Natural killer cell (primary cell): ENCODE measurements around the gene MARCO. TPM values are rescaled to one million over a fixed set of nuclear protein-coding genes. Genes with fewer than 3 reads are reported as not detected.
A peak's percentile ranks its signal among the peaks of the same experiment; 100 is the strongest.

Source experiments
- ATAC-seq, 3 donors: fragments of 150-1000 bp in 2 of 3; fragments of 200-7000 bp in 1 of 3; cut with Tn5 transposase; 1 replicate in 1 of 3; 2 replicates in 2 of 3; pipeline ENCODE4 v1.10.0; 2021; ENCODE audit warnings: mild to moderate bottlenecking in 2 of 3, moderate library complexity in 2 of 3
- DNase-seq, 2 donors: peaks; one replicate each; pipeline versions ENCODE4 v3.0.0 to v3.0.0-alpha.2; 2013 to 2021; ENCODE audit warnings: mixed read lengths in 1 of 2
- H3K27ac ChIP-seq: one replicate; pipeline ENCODE4 v1.5.1; 2013; ENCODE audit warnings: mild to moderate bottlenecking, low read length
- H3K27me3 ChIP-seq: one replicate; pipeline ENCODE4 v1.6.1; 2013; ENCODE audit warnings: low read length; ENCODE audit not compliant: control insufficient read depth, insufficient read depth
- H3K36me3 ChIP-seq: one replicate; pipeline ENCODE4 v1.6.1; 2013; ENCODE audit warnings: low read length; ENCODE audit not compliant: control insufficient read depth, insufficient read depth
- H3K4me1 ChIP-seq: one replicate; pipeline ENCODE4 v1.6.1; 2013; ENCODE audit warnings: low read length; ENCODE audit not compliant: control insufficient read depth, insufficient read depth
- H3K4me3 ChIP-seq: one replicate; pipeline ENCODE4 v1.5.1; 2013; ENCODE audit warnings: low read length
- H3K9me3 ChIP-seq: one replicate; pipeline ENCODE4 v1.6.1; 2013; ENCODE audit warnings: low read length; ENCODE audit not compliant: control insufficient read depth, insufficient read depth
- H3K27ac Mint-ChIP-seq, 2 donors: one replicate each; pipeline ENCODE4 v1.8.0; 2022; ENCODE audit warnings: mild to moderate bottlenecking in 2 of 2, mixed read lengths in 2 of 2, moderate library complexity in 1 of 2
- H3K27me3 Mint-ChIP-seq, 2 donors: one replicate each; pipeline ENCODE4 v1.8.0; 2022; ENCODE audit warnings: low read depth in 2 of 2, mixed read lengths in 2 of 2
- H3K36me3 Mint-ChIP-seq: one replicate; pipeline ENCODE4 v1.8.0; 2022; ENCODE audit warnings: mixed read lengths
- H3K4me1 Mint-ChIP-seq, 2 donors: one replicate each; pipeline ENCODE4 v1.8.0; 2022; ENCODE audit warnings: mixed read lengths in 2 of 2
- H3K4me3 Mint-ChIP-seq: one replicate; pipeline ENCODE4 v1.8.0; 2022; ENCODE audit warnings: mild to moderate bottlenecking, moderate library complexity, mixed read lengths
- H3K9me3 Mint-ChIP-seq, 2 donors: one replicate each; pipeline ENCODE4 v1.8.0; 2022; ENCODE audit warnings: mixed read lengths in 2 of 2
- WGBS: methylation state at CpG from one replicate; pipeline ENCODE4 v1.1.7; 2013; ENCODE audit warnings: missing lambda C conversion rate; ENCODE audit not compliant: insufficient coverage; 5-methylcytosine and 5-hydroxymethylcytosine counted together
- intact Hi-C: fragments of 100-400 bp; cut with micrococcal nuclease; formaldehyde crosslinking; loops from one replicate; pipeline ENCODE4 v1.14.2; 2022
- total RNA-seq, 4 donors: library from RNA; stranded (reverse); fragments of 120-200 nt in 1 of 4; gene quantifications; one replicate each; pipeline versions ENCODE4 v1.2.3 to v1.2.4, GENCODE V29; 2013 to 2022
- TF ChIP-seq, protein P1 (sequence below): fragments of 200-600 bp; IDR thresholded peaks from one replicate; pipeline ENCODE4 v1.8.0; 2022; ENCODE audit warnings: antibody characterized with exemption

The MARCO gene
- total RNA-seq, 3 donors from 2014 or later (not counting 1 experiment from before 2014, with no cell fraction given), result 0.38 to 0.75 TPM; not detected in 1

DNA sequence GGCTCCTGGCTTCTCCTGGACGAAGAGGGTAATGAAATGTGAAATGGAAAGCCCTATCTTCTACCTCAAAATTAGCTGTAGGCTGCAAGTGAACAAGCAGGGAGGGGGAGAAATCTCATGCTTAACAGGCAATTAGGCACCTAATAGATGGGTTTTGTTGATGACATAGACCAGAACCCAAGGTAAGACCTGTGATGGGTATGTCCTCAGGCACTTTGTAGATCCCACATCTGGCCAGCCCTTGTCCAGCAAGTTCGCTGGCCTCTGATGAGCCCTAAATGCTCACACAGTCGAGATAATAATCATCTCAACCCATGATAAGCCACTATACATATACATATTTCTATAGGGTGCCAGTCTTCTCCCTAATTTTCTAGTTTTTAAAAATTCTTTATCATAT is 82.6 kb downstream of the MARCO start:
- Mint-ChIP-seq H3K27ac (no peak overlapping the region), H3K9me3 (no peaks in the 10 kb centered on the region), H3K4me3 (no peak overlapping the region), H3K36me3 (no peaks in the 10 kb centered on the region), H3K27me3 (peaks cover 4 to 15% of the 10 kb centered on the region in 2 donors), H3K4me1 (no peaks in the 10 kb centered on the region)
- no peak overlapping the region for H3K4me3 ChIP-seq
- DNase-seq, result no peak
- H3K36me3 ChIP-seq, result no peaks in the 10 kb centered on the region
- TF ChIP-seq, protein P1, sequence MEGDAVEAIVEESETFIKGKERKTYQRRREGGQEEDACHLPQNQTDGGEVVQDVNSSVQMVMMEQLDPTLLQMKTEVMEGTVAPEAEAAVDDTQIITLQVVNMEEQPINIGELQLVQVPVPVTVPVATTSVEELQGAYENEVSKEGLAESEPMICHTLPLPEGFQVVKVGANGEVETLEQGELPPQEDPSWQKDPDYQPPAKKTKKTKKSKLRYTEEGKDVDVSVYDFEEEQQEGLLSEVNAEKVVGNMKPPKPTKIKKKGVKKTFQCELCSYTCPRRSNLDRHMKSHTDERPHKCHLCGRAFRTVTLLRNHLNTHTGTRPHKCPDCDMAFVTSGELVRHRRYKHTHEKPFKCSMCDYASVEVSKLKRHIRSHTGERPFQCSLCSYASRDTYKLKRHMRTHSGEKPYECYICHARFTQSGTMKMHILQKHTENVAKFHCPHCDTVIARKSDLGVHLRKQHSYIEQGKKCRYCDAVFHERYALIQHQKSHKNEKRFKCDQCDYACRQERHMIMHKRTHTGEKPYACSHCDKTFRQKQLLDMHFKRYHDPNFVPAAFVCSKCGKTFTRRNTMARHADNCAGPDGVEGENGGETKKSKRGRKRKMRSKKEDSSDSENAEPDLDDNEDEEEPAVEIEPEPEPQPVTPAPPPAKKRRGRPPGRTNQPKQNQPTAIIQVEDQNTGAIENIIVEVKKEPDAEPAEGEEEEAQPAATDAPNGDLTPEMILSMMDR, result no peak
- H3K9me3 ChIP-seq, result no peaks in the 10 kb centered on the region
- no peaks in the 10 kb centered on the region for H3K27me3 ChIP-seq
- intact Hi-C loops, result no loop called here
- no peaks in the 10 kb centered on the region for H3K4me1 ChIP-seq
- ATAC-seq, result no peak
- WGBS, result 83% methylated on average over 2 of the region's 3 CpGs
- no peak overlapping the region for H3K27ac ChIP-seq

DNA sequence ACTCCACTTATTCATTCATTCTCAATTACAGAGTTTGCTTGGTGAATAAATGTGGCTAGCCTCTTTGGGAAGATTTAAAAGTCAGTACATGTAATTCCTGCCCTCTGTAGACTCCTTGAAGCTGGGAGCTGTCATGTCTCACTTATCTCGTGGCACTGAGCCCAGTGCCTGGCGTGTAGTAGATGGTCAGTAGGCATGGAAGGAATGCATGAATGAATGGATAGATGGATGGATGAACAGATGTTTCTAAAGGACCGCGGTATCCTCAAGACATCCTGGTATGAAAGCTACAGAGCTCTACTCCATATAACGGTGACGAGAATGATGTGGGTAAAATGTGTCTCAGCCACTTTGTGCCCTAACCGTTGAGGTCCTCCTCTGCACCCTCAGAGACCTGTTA is 83.0 kb downstream of the MARCO start:
- H3K9me3 Mint-ChIP-seq, result no peaks in the 10 kb centered on the region
- intact Hi-C loops, result no loop called here
- no peak overlapping the region for H3K27ac Mint-ChIP-seq
- H3K36me3 Mint-ChIP-seq, result no peaks in the 10 kb centered on the region
- Histone ChIP-seq H3K9me3 (no peaks in the 10 kb centered on the region), H3K4me1 (no peaks in the 10 kb centered on the region), H3K36me3 (no peaks in the 10 kb centered on the region), H3K4me3 (no peak overlapping the region), H3K27me3 (no peaks in the 10 kb centered on the region), H3K27ac (no peak overlapping the region)
- no peak overlapping the region for H3K4me3 Mint-ChIP-seq
- WGBS, result 93% methylated on average over 7 of the region's 7 CpGs
- H3K4me1 Mint-ChIP-seq, result no peaks in the 10 kb centered on the region
- TF ChIP-seq, protein P1, result no peak
- DNase-seq (no peak), ATAC-seq (no peak)
- H3K27me3 Mint-ChIP-seq, result peaks cover 4 to 15% of the 10 kb centered on the region in 2 donors

DNA sequence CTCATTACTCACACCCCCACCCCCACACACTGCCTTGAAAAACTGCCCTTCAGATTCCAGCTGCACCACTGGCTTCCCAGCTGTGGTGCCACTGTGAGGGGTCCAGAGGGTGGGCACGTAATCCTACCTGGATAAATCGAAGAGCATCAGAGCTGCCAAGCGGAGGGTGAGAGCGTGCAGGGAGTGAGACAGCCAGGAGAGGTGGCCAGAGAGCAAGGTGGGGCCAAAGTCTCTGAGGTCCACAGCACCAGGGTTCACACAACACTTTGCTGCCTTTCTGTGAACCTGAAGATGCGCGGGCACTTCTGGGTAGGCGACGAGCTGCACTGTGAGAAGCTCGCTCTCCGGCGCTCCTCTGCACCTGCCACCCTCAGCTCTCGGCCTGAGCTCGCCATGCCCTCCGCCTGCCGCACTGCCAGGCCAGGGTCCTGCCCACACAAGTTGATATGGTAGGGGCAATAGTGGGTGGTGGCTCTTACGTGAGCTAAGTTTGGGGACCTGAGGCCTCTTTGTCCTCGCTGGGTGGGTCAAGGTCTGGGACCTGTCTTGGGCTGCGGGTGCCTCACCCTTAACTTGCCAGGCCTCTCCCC is 83.9 kb downstream of the MARCO start:
- TF ChIP-seq, protein P1, result no peak
- no peaks in the 10 kb centered on the region for H3K27me3 ChIP-seq
- ATAC-seq (peak in 1 of 3 donors; percentile 25), DNase-seq (no peak)
- H3K4me1 Mint-ChIP-seq, result no peaks in the 10 kb centered on the region
- peaks cover 9 to 21% of the 10 kb centered on the region in 2 donors for H3K27me3 Mint-ChIP-seq
- H3K4me3 Mint-ChIP-seq, result no peak overlapping the region
- H3K4me3 ChIP-seq, result no peak overlapping the region
- H3K4me1 ChIP-seq, result no peaks in the 10 kb centered on the region
- H3K36me3 Mint-ChIP-seq, result no peaks in the 10 kb centered on the region
- H3K27ac Mint-ChIP-seq, result no peak overlapping the region
- no peaks in the 10 kb centered on the region for H3K36me3 ChIP-seq
- 90% methylated on average over 18 of the region's 18 CpGs for whole genome bisulfite sequencing
- no peaks in the 10 kb centered on the region for H3K9me3 Mint-ChIP-seq
- intact Hi-C loops, result no loop called here
- no peak overlapping the region for H3K27ac ChIP-seq
- no peaks in the 10 kb centered on the region for H3K9me3 ChIP-seq

DNA sequence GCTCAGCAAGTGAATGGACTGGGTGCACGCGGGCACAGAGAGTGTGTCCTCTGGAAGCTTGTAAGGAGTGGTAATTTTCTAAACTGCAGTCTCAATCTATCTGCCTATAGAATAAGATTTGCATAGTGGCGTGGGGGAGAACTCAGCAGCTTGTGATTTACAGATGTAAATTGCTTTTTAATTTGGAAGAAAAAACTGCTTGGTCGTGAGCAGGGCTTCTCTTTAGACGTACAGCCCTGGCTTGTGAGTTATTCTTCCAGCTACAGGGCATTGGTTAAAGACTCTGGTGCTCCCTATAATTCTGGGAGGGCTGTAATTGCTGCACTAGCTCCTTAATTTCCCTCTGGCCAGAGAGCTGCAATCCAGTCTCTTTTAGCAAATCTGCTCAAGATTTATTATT is 84.9 kb downstream of the MARCO start:
- intact Hi-C loops, result no loop called here
- no peak for DNase-seq

More for the DNA sequence above, 84.9 kb downstream of the MARCO start:
- no peaks in the 10 kb centered on the region for H3K9me3 ChIP-seq
- no peak for ATAC-seq
- TF ChIP-seq, protein P1, result no peak
- no peaks in the 10 kb centered on the region for H3K4me1 ChIP-seq
- H3K4me3 ChIP-seq, result no peak overlapping the region
- WGBS, result 78% methylated on average over 5 of the region's 5 CpGs
- H3K4me3 Mint-ChIP-seq, result no peak overlapping the region
- no peaks in the 10 kb centered on the region for H3K36me3 Mint-ChIP-seq
- no peaks in the 10 kb centered on the region for H3K27me3 ChIP-seq
- no peaks in the 10 kb centered on the region for H3K36me3 ChIP-seq
- H3K27me3 Mint-ChIP-seq, result peaks cover 12 to 21% of the 10 kb centered on the region in 2 donors
- no peak overlapping the region for H3K27ac Mint-ChIP-seq
- no peak overlapping the region for H3K27ac ChIP-seq
- no peaks in the 10 kb centered on the region for H3K4me1 Mint-ChIP-seq
- H3K9me3 Mint-ChIP-seq, result no peaks in the 10 kb centered on the region
